ENCODE data around the gene C14orf180. TPM values are rescaled to one million over a fixed set of nuclear protein-coding genes. Genes with fewer than 3 reads are reported as not detected.

Gene C14orf180
- total RNA-seq, 2 experiments from 2014 or later = not detected

DNA sequence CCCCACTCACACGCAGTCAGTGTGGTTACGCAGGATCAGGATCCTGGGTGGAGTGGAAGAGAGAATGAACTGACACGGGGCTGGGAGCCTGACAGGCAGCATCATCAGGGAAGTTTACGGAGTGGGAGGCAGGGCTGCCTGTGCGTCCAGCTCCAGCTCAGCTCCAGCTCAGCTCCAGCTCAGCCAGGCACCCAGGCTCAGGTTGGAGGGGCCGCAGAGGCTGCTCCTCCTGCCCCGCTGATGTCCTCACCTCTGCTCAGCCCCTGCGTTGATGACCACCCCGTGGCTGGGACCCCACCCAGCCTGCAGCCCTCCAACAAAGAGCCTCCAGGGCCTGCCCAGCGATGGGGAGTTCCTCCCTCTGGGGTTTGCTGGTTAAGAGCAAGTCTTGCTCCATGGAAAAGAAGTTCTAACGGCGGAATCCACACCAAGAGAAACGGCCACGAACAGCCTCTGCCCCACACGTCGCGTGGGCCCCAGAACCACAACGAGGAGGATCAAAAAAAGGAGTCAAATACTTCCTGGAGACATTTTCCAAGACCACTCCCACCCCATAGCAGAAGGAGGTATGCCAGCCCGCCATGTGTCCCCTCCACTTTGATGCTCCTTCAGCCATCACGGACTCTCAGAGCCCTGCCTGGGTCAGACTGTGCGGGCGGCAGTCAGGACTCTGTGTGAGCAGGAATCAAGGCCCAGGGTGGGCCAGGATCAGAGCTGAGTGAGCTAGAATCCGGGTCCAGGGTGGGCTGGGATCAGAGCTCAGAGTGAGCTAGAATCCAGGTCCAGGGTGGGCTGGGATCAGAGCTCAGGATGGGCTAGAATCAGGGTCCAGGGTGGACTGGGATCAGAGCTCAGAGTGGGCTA is 17.7 kb upstream of the C14orf180 start:
- Mint-ChIP-seq H3K27ac (no peak overlapping the region), H3K27me3 (peaks cover 5% of the 10 kb centered on the region), H3K4me1 (no peaks in the 10 kb centered on the region), H3K36me3 (no peaks in the 10 kb centered on the region), H3K4me3 (no peak overlapping the region), H3K9me3 (ENCODE audit: low read depth) (no peaks in the 10 kb centered on the region)
- no peak for DNase-seq
- CTCF ChIA-PET = no interaction called here
- no peak for ATAC-seq

DNA sequence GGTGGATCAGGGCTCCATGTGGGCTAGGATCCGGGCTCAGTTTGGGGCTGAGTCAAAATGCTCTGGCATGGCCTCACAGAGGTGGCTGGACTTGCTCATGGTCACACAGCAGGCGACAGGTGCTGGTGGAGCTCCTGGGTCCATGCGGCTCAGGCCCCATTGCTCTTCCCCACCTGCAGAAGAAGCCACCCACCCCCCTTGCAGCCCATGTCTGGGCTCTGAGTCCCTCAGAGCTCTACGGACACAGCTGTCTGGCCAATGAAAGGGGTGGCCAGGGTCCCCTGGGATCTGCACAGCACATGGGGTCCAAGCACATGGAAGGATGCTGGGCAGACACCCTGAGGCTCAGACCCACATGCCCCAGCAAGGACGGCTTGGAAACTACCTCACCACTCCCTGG is 17.0 kb upstream of the C14orf180 start:
- Mint-ChIP-seq H3K9me3 (ENCODE audit: low read depth) (no peaks in the 10 kb centered on the region), H3K4me3 (no peak overlapping the region), H3K36me3 (no peaks in the 10 kb centered on the region), H3K27ac (no peak overlapping the region), H3K27me3 (peaks cover 5% of the 10 kb centered on the region), H3K4me1 (no peaks in the 10 kb centered on the region)
- CTCF ChIA-PET = no interaction called here
- ATAC-seq (no peak), DNase-seq (no peak)

DNA sequence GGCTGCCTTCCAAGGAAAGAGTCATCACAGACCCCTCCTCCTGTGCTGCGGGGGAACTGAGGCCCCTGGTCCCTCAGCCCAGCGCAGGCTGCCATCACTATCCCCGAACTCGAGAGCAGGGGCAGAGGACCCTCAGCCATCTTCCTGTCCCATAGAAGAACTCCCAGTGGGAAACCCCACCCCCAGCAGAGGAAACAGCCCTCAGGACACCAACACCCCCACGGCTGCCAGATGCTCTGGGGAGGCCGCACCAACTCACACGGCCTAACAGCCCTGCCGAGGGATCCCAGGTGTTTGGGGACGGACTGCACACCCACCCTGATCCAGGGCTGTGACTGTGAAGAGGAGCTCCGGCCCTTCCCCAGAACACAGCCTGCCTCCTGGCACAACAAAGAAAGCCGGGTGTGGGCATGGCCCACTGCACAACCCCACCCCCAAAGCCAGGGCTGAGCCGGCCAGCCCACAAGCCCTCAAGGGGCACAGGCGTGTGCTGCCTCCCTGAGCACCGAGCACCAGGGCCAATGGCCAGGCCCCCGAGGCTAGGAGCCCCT is 16.3 kb upstream of the C14orf180 start:
- Mint-ChIP-seq H3K4me1 (no peaks in the 10 kb centered on the region), H3K27ac (no peak overlapping the region), H3K27me3 (peaks cover 5% of the 10 kb centered on the region), H3K9me3 (ENCODE audit: low read depth) (no peaks in the 10 kb centered on the region), H3K36me3 (no peaks in the 10 kb centered on the region), H3K4me3 (no peak overlapping the region)
- CTCF ChIA-PET = no interaction called here
- ATAC-seq (no peak), DNase-seq (no peak)

DNA sequence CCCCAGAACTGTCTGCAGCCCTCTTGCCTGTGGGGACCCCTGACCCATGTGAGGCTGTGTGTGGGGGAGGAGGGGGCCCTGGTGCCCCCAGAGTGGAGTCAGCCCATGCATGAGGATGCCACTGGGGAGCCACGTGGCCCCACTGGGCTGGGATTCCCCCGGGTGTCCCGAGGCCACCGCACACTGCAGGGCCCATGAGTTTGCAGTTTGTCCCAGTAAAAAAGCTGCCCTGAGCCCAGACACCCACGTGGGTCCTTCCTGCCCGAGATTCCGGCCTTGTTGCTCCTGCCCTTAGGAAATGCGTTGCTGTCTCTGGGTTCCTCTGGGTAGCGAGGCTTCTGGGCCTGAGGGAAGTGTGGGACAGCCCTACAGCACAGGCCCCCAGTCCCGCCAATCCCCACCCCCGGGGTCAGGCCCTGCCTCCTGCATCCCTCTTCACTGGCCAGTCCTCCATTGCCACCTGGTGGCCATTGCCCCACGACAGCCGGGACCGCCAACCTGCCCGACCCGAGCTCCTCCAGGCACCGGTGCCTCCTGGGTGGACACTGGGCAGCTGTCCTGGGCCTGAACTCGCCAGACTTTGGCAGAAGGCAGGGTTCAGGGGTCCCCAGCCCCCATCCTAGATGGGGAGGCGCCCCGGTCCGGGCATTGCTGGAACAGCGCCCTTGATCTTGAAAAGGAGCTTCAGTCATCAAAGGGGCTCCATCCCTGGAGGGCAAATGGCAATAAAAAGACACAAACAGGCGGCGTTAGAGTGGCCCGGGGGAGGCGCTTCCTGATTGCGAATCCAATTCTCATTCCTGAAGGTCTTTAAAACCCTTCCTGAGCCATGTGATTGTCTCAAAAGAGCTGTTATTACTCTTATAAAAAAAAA is 15.6 kb upstream of the C14orf180 start:
- ATAC-seq (peak; percentile 56), DNase-seq (peak; percentile 70)
- H3K9me3 Mint-ChIP-seq (ENCODE audit: low read depth) = no peaks in the 10 kb centered on the region
- no peak overlapping the region for H3K4me3 Mint-ChIP-seq
- no peaks in the 10 kb centered on the region for H3K4me1 Mint-ChIP-seq
- no peaks in the 10 kb centered on the region for H3K36me3 Mint-ChIP-seq
- peaks cover 5% of the 10 kb centered on the region for H3K27me3 Mint-ChIP-seq
- no peak overlapping the region for H3K27ac Mint-ChIP-seq
- CTCF ChIA-PET = interaction anchor here (0.6 to 1.7 kb wide), 9 partner anchors 9 to 486 kb away, joined by 3 to 11 read pairs (median 4); no protein-coding TSS in a partner anchor

DNA sequence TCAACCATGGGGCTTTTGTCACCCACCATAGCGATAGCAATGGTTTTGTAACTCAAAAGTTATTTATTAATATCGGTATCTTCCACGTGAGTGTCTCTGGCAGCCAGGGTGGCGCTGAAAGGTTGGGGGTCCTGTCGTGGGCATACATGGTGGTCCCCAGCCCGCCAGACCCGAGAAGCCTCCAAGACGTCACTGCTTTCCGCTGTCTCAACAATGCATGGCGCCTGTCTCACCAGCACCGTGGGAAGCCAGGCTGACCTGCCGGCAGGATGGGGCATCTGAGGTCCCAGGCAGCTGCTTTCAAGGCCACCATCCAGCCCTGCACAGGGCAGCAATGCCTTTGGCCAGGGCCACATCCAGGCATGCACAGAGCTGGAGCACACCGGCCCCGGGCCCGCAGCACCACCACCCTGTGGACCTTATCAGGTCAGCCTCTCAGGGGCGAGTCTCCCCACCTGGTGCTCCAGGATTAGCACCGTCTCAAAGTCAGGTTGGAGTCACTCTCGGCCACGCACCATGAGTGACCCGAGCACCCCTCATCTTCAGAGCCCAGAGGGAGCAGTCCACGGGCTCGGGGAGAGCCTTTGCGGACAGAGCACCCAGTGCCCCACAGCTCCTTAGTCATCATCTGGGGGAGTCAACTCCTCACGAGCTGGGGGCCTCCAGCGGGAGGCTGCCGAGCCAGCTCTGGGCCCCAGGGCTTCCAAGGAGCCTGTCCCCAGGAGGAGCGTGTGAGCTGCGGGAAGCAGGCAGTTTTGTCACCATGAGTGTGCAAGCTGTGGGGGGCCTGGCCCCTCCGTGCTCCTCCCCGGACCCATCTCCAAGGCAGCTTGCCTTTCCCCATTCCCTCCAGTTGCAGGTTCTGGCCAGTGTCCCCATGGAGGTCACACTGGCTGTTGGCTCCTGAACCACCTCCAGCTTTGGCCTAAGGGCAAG is 14.6 kb upstream of the C14orf180 start:
- Mint-ChIP-seq H3K4me1 (no peaks in the 10 kb centered on the region), H3K27me3 (peaks cover 5% of the 10 kb centered on the region), H3K36me3 (no peaks in the 10 kb centered on the region), H3K4me3 (no peak overlapping the region), H3K27ac (no peak overlapping the region), H3K9me3 (ENCODE audit: low read depth) (no peaks in the 10 kb centered on the region)
- CTCF ChIA-PET = interaction anchor here (0.6 to 1.7 kb wide), 9 partner anchors 10 to 487 kb away, joined by 3 to 11 read pairs (median 4); no protein-coding TSS in a partner anchor
- ATAC-seq (no peak), DNase-seq (no peak)

DNA sequence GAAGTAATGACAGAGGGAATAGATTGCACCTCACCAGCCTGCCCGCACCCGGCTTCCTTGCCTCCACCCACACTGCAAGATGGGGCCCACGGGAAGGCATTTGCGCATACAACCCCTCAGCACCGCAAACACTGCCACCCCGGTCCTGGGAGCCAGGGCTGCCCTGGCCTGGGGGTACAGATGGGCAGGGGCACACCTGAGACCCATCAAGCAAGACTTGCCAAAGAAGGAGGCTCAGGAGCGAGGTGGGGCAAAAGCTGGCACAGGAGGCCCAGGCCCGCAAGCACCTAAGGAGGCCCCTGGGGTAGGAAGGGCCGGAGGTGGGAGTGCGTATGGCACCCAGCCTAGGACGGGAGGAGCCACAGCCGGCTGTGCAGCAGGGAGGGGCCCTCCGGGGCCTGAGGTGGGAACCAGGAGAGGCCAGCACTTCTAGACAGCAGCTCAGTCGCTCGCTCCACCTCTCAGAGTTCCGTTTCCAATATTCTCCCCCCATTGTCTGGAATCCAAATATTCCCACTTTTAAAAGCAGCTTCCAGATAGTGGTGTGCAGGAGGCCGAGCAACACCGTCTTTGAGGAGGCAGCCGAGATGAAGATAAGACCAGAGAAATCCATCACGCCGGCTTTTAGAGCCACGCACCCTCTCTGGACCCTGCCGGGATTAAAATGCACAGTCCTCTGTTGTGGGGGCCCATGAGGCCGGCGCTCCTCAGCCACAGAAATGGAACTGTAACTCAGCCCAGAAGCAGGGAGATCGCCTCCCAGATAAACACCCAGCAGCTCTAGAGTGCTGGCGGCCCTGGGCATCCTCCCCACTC is 12.2 kb upstream of the C14orf180 start:
- Mint-ChIP-seq H3K9me3 (ENCODE audit: low read depth) (no peaks in the 10 kb centered on the region), H3K4me1 (no peaks in the 10 kb centered on the region), H3K27ac (no peak overlapping the region), H3K36me3 (no peaks in the 10 kb centered on the region), H3K27me3 (peaks cover 5% of the 10 kb centered on the region), H3K4me3 (no peak overlapping the region)
- DNase-seq = no peak
- no peak for ATAC-seq
- CTCF ChIA-PET = no interaction called here

DNA sequence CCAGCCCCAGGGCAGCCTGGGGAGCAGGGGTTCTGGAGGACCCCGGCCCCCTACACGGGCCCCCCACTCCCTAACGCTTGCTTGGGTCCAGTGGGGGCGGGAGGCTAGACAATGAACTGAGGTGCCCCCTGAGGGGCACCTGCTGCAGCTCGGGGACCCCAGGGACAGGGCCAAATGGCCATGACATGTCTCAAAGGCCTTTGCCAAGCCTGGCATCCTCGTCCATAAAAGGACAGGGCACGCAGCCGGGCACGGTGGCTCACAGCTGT is 11.7 kb upstream of the C14orf180 start:
- peaks cover 5% of the 10 kb centered on the region for H3K27me3 Mint-ChIP-seq
- no peaks in the 10 kb centered on the region for H3K9me3 Mint-ChIP-seq (ENCODE audit: low read depth)
- H3K36me3 Mint-ChIP-seq = no peaks in the 10 kb centered on the region
- CTCF ChIA-PET = no interaction called here
- H3K27ac Mint-ChIP-seq = no peak overlapping the region
- ATAC-seq (no peak), DNase-seq (no peak)
- no peak overlapping the region for H3K4me3 Mint-ChIP-seq
- H3K4me1 Mint-ChIP-seq = no peaks in the 10 kb centered on the region

DNA sequence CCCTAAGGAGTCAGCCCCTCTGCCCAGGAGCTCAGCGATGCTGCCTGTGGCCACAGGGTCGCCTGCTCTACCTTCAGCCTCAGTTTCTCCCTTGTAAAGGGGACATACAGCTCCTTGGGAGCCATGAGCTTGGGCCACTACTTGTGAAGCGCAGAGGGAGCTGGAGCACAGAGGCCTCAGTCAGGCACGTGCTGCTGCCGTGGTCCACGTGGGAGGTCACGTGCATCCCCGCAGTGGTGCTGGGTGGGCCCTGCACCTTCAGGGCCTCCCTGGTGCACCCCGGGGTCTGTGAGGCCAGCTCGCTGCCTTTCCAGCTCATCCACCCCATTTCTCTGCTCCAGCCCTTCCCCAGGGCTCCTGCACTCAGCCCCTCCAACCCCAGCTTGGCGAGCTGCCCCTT is 10.9 kb upstream of the C14orf180 start:
- Mint-ChIP-seq H3K27me3 (peaks cover 5% of the 10 kb centered on the region), H3K4me3 (no peak overlapping the region), H3K9me3 (ENCODE audit: low read depth) (no peaks in the 10 kb centered on the region), H3K4me1 (no peaks in the 10 kb centered on the region), H3K27ac (no peak overlapping the region), H3K36me3 (no peaks in the 10 kb centered on the region)
- DNase-seq = no peak
- no peak for ATAC-seq
- CTCF ChIA-PET = no interaction called here

DNA sequence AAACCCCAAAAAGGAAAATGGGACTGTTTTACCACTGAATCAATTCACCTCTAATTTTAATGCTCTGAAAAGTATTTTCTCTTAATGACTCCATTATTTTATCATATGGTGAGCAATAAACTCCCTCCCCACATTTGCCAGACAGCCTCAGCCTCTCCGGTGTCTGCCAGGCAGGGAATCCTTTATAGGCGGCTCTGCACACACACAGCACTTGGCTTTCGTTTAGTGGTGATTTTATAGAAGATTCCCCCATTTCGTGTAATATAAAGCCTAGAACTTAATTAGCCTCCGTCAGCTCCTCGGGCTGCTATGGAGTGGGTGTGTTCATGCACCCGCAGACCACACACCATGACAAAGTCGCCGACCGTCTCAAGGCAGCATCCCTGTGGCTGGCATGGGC is 10.1 kb upstream of the C14orf180 start:
- Mint-ChIP-seq H3K4me3 (no peak overlapping the region), H3K9me3 (ENCODE audit: low read depth) (no peaks in the 10 kb centered on the region), H3K36me3 (no peaks in the 10 kb centered on the region), H3K4me1 (no peaks in the 10 kb centered on the region), H3K27ac (no peak overlapping the region), H3K27me3 (peaks cover 5% of the 10 kb centered on the region)
- ATAC-seq (no peak), DNase-seq (no peak)
- CTCF ChIA-PET = no interaction called here

DNA sequence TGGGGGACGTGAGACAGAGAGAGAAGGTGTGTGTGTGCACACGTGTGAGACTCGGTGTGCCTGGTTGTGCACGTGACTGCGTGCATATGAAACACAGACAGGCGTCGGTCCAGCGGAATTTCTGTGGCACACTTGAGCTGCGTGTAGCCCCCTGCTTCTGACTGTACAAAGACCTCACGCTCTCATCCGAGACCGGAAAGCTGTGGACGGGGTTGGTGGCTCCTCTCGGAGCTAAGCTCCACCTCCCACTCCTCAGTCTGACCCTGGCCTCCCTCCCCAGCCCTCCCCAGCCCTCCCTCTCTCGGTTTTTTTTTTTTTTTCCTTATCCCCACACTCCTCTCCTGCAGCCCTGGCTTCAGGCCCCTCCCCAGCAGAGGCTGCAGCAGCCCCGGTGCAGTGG is 8.3 kb upstream of the C14orf180 start:
- Mint-ChIP-seq H3K4me3 (no peak overlapping the region), H3K4me1 (no peaks in the 10 kb centered on the region), H3K36me3 (no peaks in the 10 kb centered on the region), H3K9me3 (ENCODE audit: low read depth) (no peaks in the 10 kb centered on the region), H3K27ac (no peak overlapping the region), H3K27me3 (no peaks in the 10 kb centered on the region)
- CTCF ChIA-PET = no interaction called here
- no peak for DNase-seq
- ATAC-seq = no peak

DNA sequence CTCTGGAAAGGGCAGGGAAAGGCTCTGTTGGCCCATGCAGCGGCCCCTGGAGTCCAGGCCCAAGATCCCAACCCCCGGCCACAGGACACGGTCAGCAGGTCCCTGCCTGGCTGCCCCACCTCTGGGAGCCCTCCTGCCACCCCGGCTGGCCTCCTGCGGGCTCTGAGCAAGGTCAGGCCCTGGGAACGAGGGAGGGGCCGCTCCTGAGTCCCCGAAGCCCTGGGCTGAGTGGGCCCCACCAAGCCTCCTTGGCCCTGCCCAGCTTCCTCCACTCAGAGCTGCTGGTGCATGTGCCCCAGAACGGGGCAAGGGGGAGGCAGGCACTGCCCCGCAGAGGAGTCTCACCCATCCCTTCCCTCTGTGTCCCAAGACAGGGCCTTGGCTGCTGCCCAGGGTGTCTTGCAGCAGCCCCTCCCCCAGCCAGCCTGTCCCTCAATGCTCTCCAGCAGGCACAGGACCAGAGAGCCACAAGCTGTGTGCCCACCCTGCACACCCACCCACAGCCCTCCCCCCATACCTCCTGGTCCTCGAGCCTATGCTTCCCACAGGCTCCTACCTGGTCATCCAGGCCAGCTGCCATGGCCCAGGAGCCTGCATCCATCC is 7.4 kb upstream of the C14orf180 start:
- CTCF ChIA-PET = no interaction called here
- no peaks in the 10 kb centered on the region for H3K27me3 Mint-ChIP-seq
- no peak for ATAC-seq
- H3K36me3 Mint-ChIP-seq = no peaks in the 10 kb centered on the region
- DNase-seq = no peak
- no peak overlapping the region for H3K4me3 Mint-ChIP-seq
- H3K4me1 Mint-ChIP-seq = no peaks in the 10 kb centered on the region
- H3K27ac Mint-ChIP-seq = no peak overlapping the region
- no peaks in the 10 kb centered on the region for H3K9me3 Mint-ChIP-seq (ENCODE audit: low read depth)

DNA sequence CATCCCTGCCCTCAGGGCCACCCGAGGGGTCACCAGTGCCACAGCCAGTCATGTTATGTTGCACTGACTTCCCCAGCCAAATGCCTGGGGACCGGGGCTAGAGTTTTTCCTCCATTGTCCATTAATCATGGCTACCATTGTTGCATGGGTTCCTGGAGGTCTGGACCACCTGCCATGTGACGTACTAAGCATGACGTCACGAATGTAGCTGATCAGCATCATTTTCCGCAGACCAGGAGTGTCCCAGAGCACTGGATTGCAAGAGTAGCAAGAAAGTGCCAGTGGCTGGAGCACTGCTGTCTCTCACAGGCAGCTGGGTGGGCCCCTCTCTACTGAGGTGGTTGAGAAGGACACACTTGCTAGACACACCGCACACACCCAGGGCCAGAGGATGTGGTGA is 6.9 kb upstream of the C14orf180 start:
- Mint-ChIP-seq H3K4me1 (no peaks in the 10 kb centered on the region), H3K4me3 (no peak overlapping the region), H3K27me3 (no peaks in the 10 kb centered on the region), H3K27ac (no peak overlapping the region), H3K9me3 (ENCODE audit: low read depth) (no peaks in the 10 kb centered on the region), H3K36me3 (no peaks in the 10 kb centered on the region)
- DNase-seq = no peak
- ATAC-seq = no peak
- CTCF ChIA-PET = no interaction called here

Data from activated CD8-positive, alpha-beta memory T cell treated with anti-CD3 and anti-CD28 coated beads, Interleukin-2, amount 10 ng/mL, durations not matched to agents 7 days and 5 days (primary cell).